ENCODE data around the gene C2CD4D.

- TF ChIP-seq CTCF (CRISPR knock-in tag; IDR thresholded peaks at IDR 0.05) (no peak), ZFP36 (IDR thresholded peaks at IDR 0.05; ENCODE audit: borderline replicate concordance, low read depth, low read length, partially characterized antibody) (no peak), YEATS4 (CRISPR knock-in tag; IDR thresholded peaks at IDR 0.05; ENCODE audit: borderline replicate concordance) (no peak), SMC3 (IDR thresholded peaks at IDR 0.05; ENCODE audit: low read length) (no peak), ZBTB7A (CRISPR knock-in tag; IDR thresholded peaks at IDR 0.05) (no peak), HDAC6 (IDR thresholded peaks at IDR 0.05; ENCODE audit: low read depth, low read length) (no peak)
These were observed 19.5 kb downstream of the C2CD4D start for GRCh38 chr1:151819976-151820623.

Measured in HepG2 (cell line).